GM19463 (cell line): ENCODE data around the gene CCDC73.
"Not testable (repeated sequence)": the region's sequence is repeated elsewhere in the genome, so short reads cannot be mapped to it uniquely, and the experiment has no call there.

ENCODE experiments used
- ATAC-seq: cut with Tn5 transposase; IDR thresholded peaks from one replicate; pipeline ENCODE4 v1.9.1; 2021; ENCODE audit warnings: mild to moderate bottlenecking, moderate library complexity; ENCODE audit not compliant: unreplicated experiment

Gene CCDC73

GRCh38 chr11:32706985-32707741, 87.3 kb downstream of the CCDC73 start:
- peak; percentile 96 for ATAC-seq

GRCh38 chr11:32705309-32706033, 89.0 kb downstream of the CCDC73 start:
- no peak for ATAC-seq

GRCh38 chr11:32704775-32705174, 89.7 kb downstream of the CCDC73 start:
- no peak for ATAC-seq

GRCh38 chr11:32704261-32704660, 90.2 kb downstream of the CCDC73 start:
- ATAC-seq, result no peak

GRCh38 chr11:32701616-32702015, 92.8 kb downstream of the CCDC73 start:
- ATAC-seq, result no peak

GRCh38 chr11:32698579-32698978, 95.9 kb downstream of the CCDC73 start:
- no peak for ATAC-seq

GRCh38 chr11:32671051-32671450, 123.4 kb downstream of the CCDC73 start:
- ATAC-seq, result no peak

- ATAC-seq, result no peak
These were observed 134.8 kb downstream of the CCDC73 start for GRCh38 chr11:32659672-32660071.

GRCh38 chr11:32658639-32659406, 135.6 kb downstream of the CCDC73 start:
- no peak for ATAC-seq

GRCh38 chr11:32643526-32643925, 150.9 kb downstream of the CCDC73 start:
- no peak for ATAC-seq

- no peak for ATAC-seq
These were observed 153.1 kb downstream of the CCDC73 start for GRCh38 chr11:32641361-32641760.

- ATAC-seq, result no peak
These were observed 158.6 kb downstream of the CCDC73 start for GRCh38 chr11:32635819-32636218.

- ATAC-seq, result no peak
These were observed 163.6 kb downstream of the CCDC73 start for GRCh38 chr11:32630844-32631243.

GRCh38 chr11:32616903-32617302, 177.6 kb downstream of the CCDC73 start:
- no peak for ATAC-seq

- no peak for ATAC-seq
These were observed 179.0 kb downstream of the CCDC73 start for GRCh38 chr11:32615422-32615821.

- no peak for ATAC-seq
These were observed 180.8 kb downstream of the CCDC73 start for GRCh38 chr11:32613500-32614151.

- ATAC-seq, result no peak
These were observed 183.6 kb downstream of the CCDC73 start for GRCh38 chr11:32610797-32611352.

- ATAC-seq, result not testable (repeated sequence)
These were observed 185.6 kb downstream of the CCDC73 start for GRCh38 chr11:32608826-32609225.

- no peak for ATAC-seq
These were observed 188.2 kb downstream of the CCDC73 start for GRCh38 chr11:32606220-32606619.

GRCh38 chr11:32602657-32603415, 191.6 kb downstream of the CCDC73 start:
- ATAC-seq, result no peak
